ENCODE results near the gene KLF5.
"Not testable (repeated sequence)": the region's sequence is repeated elsewhere in the genome, so short reads cannot be mapped to it uniquely, and the experiment has no call there.

KLF5 gene

GRCh38 chr13:73082895-73083294 is 24.1 kb downstream of the KLF5 start:
- no peak for DNase-seq (ENCODE audit: low read depth in 3 of 3)

- DNase-seq (ENCODE audit: low read depth in 3 of 3) = no peak
Observed at GRCh38 chr13:73088332-73088935, 29.6 kb downstream of the KLF5 start.

- no peak for DNase-seq (ENCODE audit: low read depth in 3 of 3)
Observed at GRCh38 chr13:73089213-73089612, 30.4 kb downstream of the KLF5 start.

- no peak for DNase-seq (ENCODE audit: low read depth in 3 of 3)
Observed at GRCh38 chr13:73090116-73090822, 31.5 kb downstream of the KLF5 start.

- no peak for DNase-seq (ENCODE audit: low read depth in 3 of 3)
Observed at GRCh38 chr13:73090823-73091187, 32.0 kb downstream of the KLF5 start.

- DNase-seq (ENCODE audit: low read depth in 3 of 3) = no peak
Observed at GRCh38 chr13:73092829-73093228, 34.0 kb downstream of the KLF5 start.

- no peak for DNase-seq (ENCODE audit: low read depth in 3 of 3)
Observed at GRCh38 chr13:73096173-73096572, 37.4 kb downstream of the KLF5 start.

- DNase-seq (ENCODE audit: low read depth in 3 of 3) = no peak
Observed at GRCh38 chr13:73096638-73097037, 37.8 kb downstream of the KLF5 start.

GRCh38 chr13:73100781-73101180 is 42.0 kb downstream of the KLF5 start:
- DNase-seq (ENCODE audit: low read depth in 3 of 3) = not testable (repeated sequence)

GRCh38 chr13:73101351-73102007 is 42.7 kb downstream of the KLF5 start:
- no peak for DNase-seq (ENCODE audit: low read depth in 3 of 3)

- DNase-seq (ENCODE audit: low read depth in 3 of 3) = no peak
Observed at GRCh38 chr13:73103238-73103637, 44.4 kb downstream of the KLF5 start.

GRCh38 chr13:73106513-73107178 is 47.8 kb downstream of the KLF5 start:
- no peak for DNase-seq (ENCODE audit: low read depth in 3 of 3)

GRCh38 chr13:73107481-73107880 is 48.7 kb downstream of the KLF5 start:
- no peak for DNase-seq (ENCODE audit: low read depth in 3 of 3)

- DNase-seq (ENCODE audit: low read depth in 3 of 3) = no peak
Observed at GRCh38 chr13:73107970-73108369, 49.2 kb downstream of the KLF5 start.

GRCh38 chr13:73109288-73109899 is 50.6 kb downstream of the KLF5 start:
- DNase-seq (ENCODE audit: low read depth in 3 of 3) = no peak

GRCh38 chr13:73109969-73110368 is 51.2 kb downstream of the KLF5 start:
- DNase-seq (ENCODE audit: low read depth in 3 of 3) = no peak

GRCh38 chr13:73110814-73111213 is 52.0 kb downstream of the KLF5 start:
- DNase-seq (ENCODE audit: low read depth in 3 of 3) = no peak

GRCh38 chr13:73111331-73111730 is 52.5 kb downstream of the KLF5 start:
- DNase-seq (ENCODE audit: low read depth in 3 of 3) = no peak

- no peak for DNase-seq (ENCODE audit: low read depth in 3 of 3)
Observed at GRCh38 chr13:73119612-73120011, 60.8 kb downstream of the KLF5 start.

All from stimulated activated CD4-positive, alpha-beta T cell treated with anti-CD3 and anti-CD28 coated beads, TNF-alpha, amount 100 ng/mL, for 4 hours (primary cell).